Measurements from ENCODE around the gene KLK3.

DNA sequence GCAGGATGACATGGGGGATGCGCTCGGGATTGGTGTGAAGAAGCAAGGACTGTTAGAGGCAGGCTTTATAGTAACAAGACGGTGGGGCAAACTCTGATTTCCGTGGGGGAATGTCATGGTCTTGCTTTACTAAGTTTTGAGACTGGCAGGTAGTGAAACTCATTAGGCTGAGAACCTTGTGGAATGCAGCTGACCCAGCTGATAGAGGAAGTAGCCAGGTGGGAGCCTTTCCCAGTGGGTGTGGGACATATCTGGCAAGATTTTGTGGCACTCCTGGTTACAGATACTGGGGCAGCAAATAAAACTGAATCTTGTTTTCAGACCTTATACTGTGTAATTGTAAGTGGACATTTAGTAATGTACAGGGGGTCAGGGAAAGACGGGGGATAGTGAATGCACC is 25.5 kb downstream of the KLK3 start:
- TF ChIP-seq POLR2AphosphoS5 (IDR thresholded peaks at IDR 0.05; ENCODE audit: low read depth, low read length) = no peak
- TF ChIP-seq POLR2A (IDR thresholded peaks at IDR 0.05; ENCODE audit: low read depth, low read length) = no peak

All from GM12892 (cell line).